SU-DHL-6 (cell line): Measurements from ENCODE around the gene FAN1.
A peak's percentile ranks its signal among the peaks of the same experiment; 100 is the strongest.

Experiments used
- H2AFZ ChIP-seq: fragments of 200-600 bp; sonication (generic); 2 replicates; pipeline ENCODE4 v1.6.1; 2014; ENCODE audit warnings: low read depth, mild to moderate bottlenecking, moderate library complexity, mixed read lengths, antibody characterized with exemption, low read length; ENCODE audit not compliant: severe bottlenecking
- H3F3A ChIP-seq: fragments of 200-600 bp; shearing (Covaris generic); 2 replicates; pipeline ENCODE4 v1.6.0; 2016; ENCODE audit warnings: antibody characterized with exemption, mild to moderate bottlenecking; ENCODE audit not compliant: insufficient read depth
- H3K27ac ChIP-seq: fragments of 200-600 bp; sonication (generic); 2 replicates; pipeline ENCODE4 v1.5.1; 2016; ENCODE audit warnings: low read depth, mild to moderate bottlenecking, low read length, moderate library complexity, mixed read lengths
- H3K27me3 ChIP-seq: fragments of 200-600 bp; sonication (generic), shearing (Covaris generic); 2 replicates; pipeline ENCODE4 v1.6.0; 2014; ENCODE audit warnings: mild to moderate bottlenecking, low read length
- H3K36me3 ChIP-seq: fragments of 200-600 bp; sonication (generic); 2 replicates; pipeline ENCODE4 v1.6.1; 2014; ENCODE audit warnings: mild to moderate bottlenecking, low read length, mixed read lengths
- H3K4me2 ChIP-seq: fragments of 300-600, 200-600 bp; shearing (Covaris generic), sonication (generic); 2 replicates; pipeline ENCODE4 v1.6.0; 2014; ENCODE audit warnings: low read length, low read depth, mild to moderate bottlenecking; ENCODE audit not compliant: poor library complexity, severe bottlenecking
- H3K4me3 ChIP-seq: fragments of 200-600 bp; sonication (generic); 2 replicates; pipeline ENCODE4 v1.5.1; 2014; ENCODE audit warnings: antibody characterized with exemption, low read length, mild to moderate bottlenecking, mixed read lengths; ENCODE audit not compliant: insufficient read depth, poor library complexity, severe bottlenecking
- H3K79me2 ChIP-seq: fragments of 200-600 bp; sonication (generic); 2 replicates; pipeline ENCODE4 v1.6.1; 2014; ENCODE audit warnings: mild to moderate bottlenecking, low read length, moderate library complexity; ENCODE audit not compliant: insufficient read depth
- H3K9ac ChIP-seq: fragments of 200-600 bp; sonication (generic); 2 replicates; pipeline ENCODE4 v1.7.0; 2014; ENCODE audit warnings: mild to moderate bottlenecking, low read length
- H3K9me2 ChIP-seq: fragments of 200-600 bp; sonication (generic); replicated peaks from 2 replicates; pipeline ENCODE4 v1.6.1; 2014; ENCODE audit warnings: low read length; ENCODE audit not compliant: insufficient read depth
- H3K9me3 ChIP-seq: fragments of 200-600 bp; sonication (generic); 2 replicates; pipeline ENCODE4 v1.6.1; 2014; ENCODE audit warnings: low read length, mixed read lengths; ENCODE audit not compliant: insufficient read depth
- H4K20me1 ChIP-seq: fragments of 200-600 bp; sonication (generic); 2 replicates; pipeline ENCODE4 v1.6.1; 2014; ENCODE audit warnings: low read depth, mild to moderate bottlenecking, antibody characterized with exemption, low read length, moderate library complexity, mixed read lengths
- CTCF ChIP-seq: fragments of 200-600 bp; sonication (generic); IDR thresholded peaks from one replicate; pipeline ENCODE4 v1.5.1; 2017; ENCODE audit warnings: antibody characterized with exemption, mild to moderate bottlenecking, low read length, moderate library complexity; ENCODE audit not compliant: insufficient read depth, poor library complexity, severe bottlenecking
- EZH2phosphoT487 ChIP-seq: fragments of 200-600 bp; sonication (generic), shearing (Covaris generic); conservative IDR thresholded peaks from 2 replicates; pipeline ENCODE4 v1.6.1; 2018; ENCODE audit warnings: mild to moderate bottlenecking, antibody characterized with exemption, low read length, moderate library complexity, mixed read lengths

The FAN1 gene

GRCh38 chr15:30903497-30904187 is at the start of gene FAN1:
Gene FAN1, plus strand, starts transcription at chr15:30903915. Its CDS starts 749 bp downstream, at chr15:30904664.
- Histone ChIP-seq H3K79me2 (no peaks in the 10 kb centered on the region), H2AFZ (peak within 1 kb of the TSS; percentile 95), H3K4me2 (peak within 1 kb of the TSS; percentile 83), H4K20me1 (no peaks in the 10 kb centered on the region), H3K9me3 (no peaks in the 10 kb centered on the region), H3K9ac (peak within 1 kb of the TSS; percentile 60), H3K27ac (no peak within 1 kb of the TSS), H3K27me3 (no peaks in the 10 kb centered on the region), H3F3A (0 out of 2 replicates have a peak, but pooled peaks cover 4% of the 10 kb centered on the region), H3K9me2 (no peaks in the 10 kb centered on the region), H3K4me3 (peak within 1 kb of the TSS; percentile 58), H3K36me3 (no peaks in the 10 kb centered on the region)
- TF ChIP-seq EZH2phosphoT487 = no peak
- no peak for TF ChIP-seq CTCF

- no peaks in the 10 kb centered on the region for H3K36me3 ChIP-seq
- H4K20me1 ChIP-seq = no peaks in the 10 kb centered on the region
- no peaks in the 10 kb centered on the region for H3F3A ChIP-seq
- no peaks in the 10 kb centered on the region for H3K27me3 ChIP-seq
- no peak overlapping the region for H3K4me2 ChIP-seq
- no peak overlapping the region for H3K4me3 ChIP-seq
- H3K79me2 ChIP-seq = no peaks in the 10 kb centered on the region
- no peak overlapping the region for H3K9ac ChIP-seq
- H2AFZ ChIP-seq = no peak overlapping the region
- H3K9me2 ChIP-seq = no peaks in the 10 kb centered on the region
- no peak overlapping the region for H3K27ac ChIP-seq
- TF ChIP-seq CTCF = peak; percentile 70
- no peak for TF ChIP-seq EZH2phosphoT487
- H3K9me3 ChIP-seq = no peaks in the 10 kb centered on the region
These were observed 44.4 kb upstream of the FAN1 start for GRCh38 chr15:30859091-30859874.

GRCh38 chr15:30865257-30865656 is 38.5 kb upstream of the FAN1 start:
- H3K9me2 ChIP-seq = no peaks in the 10 kb centered on the region
- TF ChIP-seq EZH2phosphoT487 (no peak), CTCF (no peak)
- no peaks in the 10 kb centered on the region for H3K9me3 ChIP-seq
- H3K79me2 ChIP-seq = no peaks in the 10 kb centered on the region
- no peak overlapping the region for H3K9ac ChIP-seq
- H3F3A ChIP-seq = no peaks in the 10 kb centered on the region
- H3K36me3 ChIP-seq = no peaks in the 10 kb centered on the region
- H3K27me3 ChIP-seq = no peaks in the 10 kb centered on the region
- H2AFZ ChIP-seq = no peak overlapping the region
- no peak overlapping the region for H3K27ac ChIP-seq
- H3K4me2 ChIP-seq = no peak overlapping the region
- H3K4me3 ChIP-seq = no peak overlapping the region
- no peaks in the 10 kb centered on the region for H4K20me1 ChIP-seq
